Endothelial cell of umbilical vein (primary cell): Measurements from ENCODE around the gene LAMTOR4. TPM values are rescaled to one million over a fixed set of nuclear protein-coding genes. Genes with fewer than 3 reads are reported as not detected.
"Not testable (repeated sequence)": the region's sequence is repeated elsewhere in the genome, so short reads cannot be mapped to it uniquely, and the experiment has no call there.

Experiments used
- BruUV-seq: library from RNA; stranded (reverse); fragments of 400-500 nt; replicated peaks from 2 replicates; lab custom pipeline; 2021; lab: Mats Ljungman, UMichigan
- CTCF ChIA-PET: fragments of 300-600, 350-600 bp; sonication (Branson Sonifier 250); formaldehyde crosslinking; loops from one replicate; lab custom pipeline; 2021; ENCODE audit warnings: antibody characterized with exemption, inconsistent platforms; lab: Charles Lee
- POLR2A ChIA-PET: fragments of 300-600, 350-600 bp; sonication (Branson Sonifier 250); formaldehyde crosslinking; loops from one replicate; lab custom pipeline; 2021; ENCODE audit warnings: antibody characterized with exemption, inconsistent platforms; lab: Charles Lee
- DNase-seq: peaks from one replicate; pipeline ENCODE4 v3.0.0-alpha.2; 2011; ENCODE audit warnings: low read depth, low spot score
- FAIRE-seq: peaks from 2 replicates; lab custom pipeline; 2011; peaks lifted over from hg19 to GRCh38; lab: Jason Lieb, UNC
- H2AFZ ChIP-seq: 2 replicates; pipeline ENCODE4 v1.6.0; 2012; ENCODE audit warnings: low read depth, low read length, control low read depth, inconsistent platforms
- H3K27ac ChIP-seq: 2 replicates; pipeline ENCODE4 v1.5.1; 2011; ENCODE audit warnings: low read depth, mild to moderate bottlenecking, control low read depth, low read length, moderate library complexity; ENCODE audit not compliant: insufficient read depth
- H3K27me3 ChIP-seq, 2 experiments: 2 replicates each; pipeline versions ENCODE4 v1.6.0 to v1.6.1; 2011; ENCODE audit warnings: low read length in 2 of 2, mixed read lengths in 1 of 2; ENCODE audit not compliant: control insufficient read depth in 2 of 2, insufficient read depth in 2 of 2
- H3K36me3 ChIP-seq, 2 experiments: 2 replicates in 1 of 2; 3 replicates in 1 of 2; pipeline ENCODE4 v1.5.1; 2011; ENCODE audit warnings: low read length in 2 of 2, mild to moderate bottlenecking in 1 of 2, moderate library complexity in 1 of 2; ENCODE audit not compliant: control insufficient read depth in 2 of 2, insufficient read depth in 2 of 2; ENCODE audit errors: extremely low read depth in 1 of 2
- H3K4me1 ChIP-seq: 3 replicates; pipeline ENCODE4 v1.5.1; 2011; ENCODE audit warnings: mild to moderate bottlenecking, low read length; ENCODE audit not compliant: control insufficient read depth, insufficient read depth; ENCODE audit errors: extremely low read depth
- H3K4me2 ChIP-seq: 2 replicates; pipeline ENCODE4 v1.6.1; 2011; ENCODE audit warnings: low read length, control low read depth, mixed read lengths; ENCODE audit not compliant: insufficient read depth
- H3K4me3 ChIP-seq, 3 experiments: fragments of 200-600 bp in 1 of 3; sonication (generic), shearing (Covaris generic) in 1 of 3; replicated peaks in 1 of 3; 2 replicates each; pipeline ENCODE4 v1.5.1; 2011 to 2016; ENCODE audit warnings: control low read depth in 3 of 3, low read length in 3 of 3, mild to moderate bottlenecking in 2 of 3, inconsistent platforms in 1 of 3, low read depth in 1 of 3, moderate library complexity in 1 of 3; ENCODE audit not compliant: insufficient read depth in 1 of 3
- H3K79me2 ChIP-seq: 2 replicates; pipeline ENCODE4 v1.6.0; 2012; ENCODE audit warnings: low read length, inconsistent platforms; ENCODE audit not compliant: control insufficient read depth, insufficient read depth
- H3K9ac ChIP-seq: replicated peaks from 2 replicates; pipeline ENCODE3; 2011; ENCODE audit warnings: low read length, control low read depth; ENCODE audit not compliant: insufficient read depth; ENCODE audit errors: extremely low read depth
- H3K9me1 ChIP-seq: replicated peaks from 3 replicates; pipeline ENCODE4 v1.6.0; 2011; ENCODE audit warnings: mild to moderate bottlenecking, low read length; ENCODE audit not compliant: control insufficient read depth, insufficient read depth; ENCODE audit errors: extremely low read depth
- H3K9me3 ChIP-seq: replicated peaks from 2 replicates; pipeline ENCODE4 v1.5.1; 2012; ENCODE audit warnings: low read length, inconsistent platforms; ENCODE audit not compliant: control insufficient read depth, insufficient read depth
- H4K20me1 ChIP-seq: replicated peaks from 2 replicates; pipeline ENCODE3; 2011; ENCODE audit warnings: mild to moderate bottlenecking, low read length; ENCODE audit not compliant: control insufficient read depth, insufficient read depth; ENCODE audit errors: extremely low read depth
- EZH2 ChIP-seq: IDR thresholded peaks from 2 replicates; pipeline ENCODE4 v1.6.1; 2012; ENCODE audit warnings: borderline replicate concordance, low read depth, mild to moderate bottlenecking, moderate library complexity, low read length, inconsistent platforms; ENCODE audit not compliant: severe bottlenecking
- FOS ChIP-seq: IDR thresholded peaks from 2 replicates; pipeline ENCODE4 v1.6.1; 2011; ENCODE audit warnings: mild to moderate bottlenecking, low read length, moderate library complexity, borderline replicate concordance; ENCODE audit not compliant: insufficient read depth
- GATA2 ChIP-seq: IDR thresholded peaks from 2 replicates; pipeline ENCODE4 v1.7.0; 2011; ENCODE audit warnings: low read depth, mild to moderate bottlenecking, moderate library complexity, mixed read lengths, low read length; ENCODE audit not compliant: insufficient read length, insufficient read depth
- JUN ChIP-seq: IDR thresholded peaks from 2 replicates; pipeline ENCODE4 v1.6.1; 2011; ENCODE audit warnings: borderline replicate concordance, low read depth; ENCODE audit not compliant: insufficient read length, insufficient read depth
- MAX ChIP-seq: IDR thresholded peaks from 2 replicates; pipeline ENCODE4 v1.6.1; 2011; ENCODE audit not compliant: insufficient read depth, insufficient read length
- MYC ChIP-seq: IDR thresholded peaks from one replicate; pipeline ENCODE4 v1.6.1; 2011; ENCODE audit warnings: mild to moderate bottlenecking, low read depth, low read length
- POLR2A ChIP-seq: IDR thresholded peaks from 2 replicates; pipeline ENCODE4 v1.6.1; 2012; ENCODE audit warnings: low read depth, mild to moderate bottlenecking, control low read depth, low read length
- POLR2AphosphoS5 ChIP-seq: IDR thresholded peaks from 2 replicates; pipeline ENCODE4 v1.6.1; 2012; ENCODE audit warnings: low read depth, mild to moderate bottlenecking, control low read depth, low read length, moderate library complexity; ENCODE audit not compliant: insufficient read depth
- dilution Hi-C: fragments of 300-500 bp; cut with MboI; formaldehyde crosslinking; loops from one replicate; pipeline ENCODE4 v1.15.0; 2019; ENCODE audit warnings: low sequenced_read_pairs; ENCODE audit not compliant: extremely low pct_ligation_motif_present
- intact Hi-C: fragments of 100-400 bp; cut with micrococcal nuclease; formaldehyde crosslinking; loops from one replicate; pipeline ENCODE4 v1.10.0; 2022
- polyA plus RNA-seq, 4 experiments: library from polyadenylated mRNA; depleted of rRNA in 3 of 4; stranded (reverse) in 3 of 4; unstranded in 1 of 4; fragments of >200 nt; gene quantifications; 2 replicates each; pipeline versions ENCODE4 v1.2.1 to v1.2.3, GENCODE V29; 2011 to 2012; ENCODE audit warnings: missing spikeins in 1 of 4
- total RNA-seq: library from RNA; stranded (reverse); gene quantifications from 2 replicates; pipeline ENCODE4 v1.2.3, GENCODE V29; 2021
- TF ChIP-seq, protein P1 (sequence below), 2 donors: IDR thresholded peaks; 1 replicate in 1 of 2; 2 replicates in 1 of 2; pipeline ENCODE4 v1.5.1; 2011; ENCODE audit warnings: low read length in 2 of 2, mild to moderate bottlenecking in 2 of 2, moderate library complexity in 2 of 2, control low read depth in 1 of 2, inconsistent platforms in 1 of 2, low read depth in 1 of 2; ENCODE audit not compliant: insufficient read depth in 1 of 2; ENCODE audit errors: extremely low read depth in 1 of 2

The LAMTOR4 gene
- total and polyA plus RNA-seq, 2 donors (not counting 3 experiments of a cell fraction or from before 2014, with no cell fraction given), result 139 to 520 TPM

GRCh38 chr7:100128637-100128963 lies 20.1 kb upstream of the LAMTOR4 start:
- no peaks in the 10 kb centered on the region for H3K79me2 ChIP-seq
- peaks cover 11% of the 10 kb centered on the region for H3K4me1 ChIP-seq
- ChIA-PET CTCF (interaction anchor here (0.9 to 2.8 kb wide), 7 partner anchors 13 to 279 kb away, joined by 3 to 13 read pairs (median 4); partner anchors contain the start of genes AP4M1 and MCM7), POLR2A (interaction anchor here (0.9 to 1.0 kb wide), 2 partner anchors 28 to 113 kb away, joined by 3 to 4 read pairs; partner anchors contain the start of genes AP4M1, MCM7 and ZKSCAN1)
- TF ChIP-seq POLR2AphosphoS5 (no peak), FOS (no peak), POLR2A (no peak), MAX (no peak), JUN (no peak), MYC (no peak), EZH2 (no peak), GATA2 (no peak)
- TF ChIP-seq, protein P1, sequence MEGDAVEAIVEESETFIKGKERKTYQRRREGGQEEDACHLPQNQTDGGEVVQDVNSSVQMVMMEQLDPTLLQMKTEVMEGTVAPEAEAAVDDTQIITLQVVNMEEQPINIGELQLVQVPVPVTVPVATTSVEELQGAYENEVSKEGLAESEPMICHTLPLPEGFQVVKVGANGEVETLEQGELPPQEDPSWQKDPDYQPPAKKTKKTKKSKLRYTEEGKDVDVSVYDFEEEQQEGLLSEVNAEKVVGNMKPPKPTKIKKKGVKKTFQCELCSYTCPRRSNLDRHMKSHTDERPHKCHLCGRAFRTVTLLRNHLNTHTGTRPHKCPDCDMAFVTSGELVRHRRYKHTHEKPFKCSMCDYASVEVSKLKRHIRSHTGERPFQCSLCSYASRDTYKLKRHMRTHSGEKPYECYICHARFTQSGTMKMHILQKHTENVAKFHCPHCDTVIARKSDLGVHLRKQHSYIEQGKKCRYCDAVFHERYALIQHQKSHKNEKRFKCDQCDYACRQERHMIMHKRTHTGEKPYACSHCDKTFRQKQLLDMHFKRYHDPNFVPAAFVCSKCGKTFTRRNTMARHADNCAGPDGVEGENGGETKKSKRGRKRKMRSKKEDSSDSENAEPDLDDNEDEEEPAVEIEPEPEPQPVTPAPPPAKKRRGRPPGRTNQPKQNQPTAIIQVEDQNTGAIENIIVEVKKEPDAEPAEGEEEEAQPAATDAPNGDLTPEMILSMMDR (IDR thresholded peaks at IDR 0.05; ENCODE audit: extremely low read depth in 1 of 2, insufficient read depth in 1 of 2, low read depth in 1 of 2, low read length in 2 of 2), result no peak
- dilution Hi-C loops (no loop called here), intact Hi-C loops (loop anchor here (5.0 kb wide), 1 partner anchor 136 kb away; no protein-coding TSS in a partner anchor)
- no peak overlapping the region for H3K4me3 ChIP-seq
- H3K9me1 ChIP-seq, result no peaks in the 10 kb centered on the region
- no peaks in the 10 kb centered on the region for H3K9me3 ChIP-seq
- H3K27ac ChIP-seq, result no peak overlapping the region
- no peak overlapping the region for H2AFZ ChIP-seq
- H3K4me2 ChIP-seq, result no peak overlapping the region
- no peak for DNase-seq
- no peaks in the 10 kb centered on the region for H4K20me1 ChIP-seq
- H3K9ac ChIP-seq, result no peak overlapping the region
- peaks cover 0 to 2% of the 10 kb centered on the region in 2 experiments for H3K36me3 ChIP-seq
- peak; percentile 46 for FAIRE-seq
- BruUV-seq, result no TSS peak
- no peaks in the 10 kb centered on the region for H3K27me3 ChIP-seq

GRCh38 chr7:100130220-100130607 lies 18.5 kb upstream of the LAMTOR4 start:
- H3K9me3 ChIP-seq, H2AFZ ChIP-seq, H3K36me3 ChIP-seq, BruUV-seq, H3K4me3 ChIP-seq, H3K9ac ChIP-seq, FAIRE-seq, DNase-seq, H3K4me2 ChIP-seq, H3K9me1 ChIP-seq, dilution Hi-C loops, intact Hi-C loops, H4K20me1 ChIP-seq, POLR2A ChIA-PET, H3K79me2 ChIP-seq, H3K27me3 ChIP-seq, H3K27ac ChIP-seq: not testable (repeated sequence)
- CTCF ChIA-PET, result interaction anchor here (0.7 to 2.8 kb wide), 18 partner anchors 8 to 151 kb away, joined by 3 to 14 read pairs (median 5); partner anchors contain the start of genes AP4M1, GAL3ST4 and MCM7
- peaks cover 11% of the 10 kb centered on the region for H3K4me1 ChIP-seq
